Neuronal stem cell (in vitro differentiated cells): ENCODE results near the gene S100A4. TPM values are rescaled to one million over a fixed set of nuclear protein-coding genes. Genes with fewer than 3 reads are reported as not detected.
"Not testable (repeated sequence)": the region's sequence is repeated elsewhere in the genome, so short reads cannot be mapped to it uniquely, and the experiment has no call there.

Source experiments
- DNase-seq: peaks from one replicate; pipeline ENCODE4 v3.0.0-alpha.2; 2013; ENCODE audit warnings: low spot score
- H2AFZ ChIP-seq: one replicate; pipeline ENCODE4 v1.6.1; 2013; ENCODE audit warnings: mild to moderate bottlenecking, low read length, inconsistent platforms
- H2AK5ac ChIP-seq: 2 replicates; pipeline ENCODE4 v1.6.1; 2013; ENCODE audit warnings: low read depth, mild to moderate bottlenecking, inconsistent platforms, low read length, moderate library complexity, mixed read lengths
- H2BK120ac ChIP-seq: 2 replicates; pipeline ENCODE4 v1.6.1; 2013; ENCODE audit warnings: low read depth, mild to moderate bottlenecking, inconsistent platforms, low read length, moderate library complexity, mixed read lengths
- H2BK12ac ChIP-seq: one replicate; pipeline ENCODE4 v1.6.1; 2013; ENCODE audit warnings: low read length, inconsistent platforms
- H2BK15ac ChIP-seq: 2 replicates; pipeline ENCODE4 v1.6.1; 2013; ENCODE audit warnings: mild to moderate bottlenecking, low read length, inconsistent platforms, mixed read lengths
- H2BK5ac ChIP-seq: one replicate; pipeline ENCODE4 v1.6.1; 2013; ENCODE audit warnings: inconsistent platforms, mild to moderate bottlenecking, low read length, moderate library complexity
- H3K14ac ChIP-seq: one replicate; pipeline ENCODE4 v1.6.1; 2013; ENCODE audit warnings: low read length, inconsistent platforms
- H3K18ac ChIP-seq: 2 replicates; pipeline ENCODE4 v1.6.1; 2013; ENCODE audit warnings: low read length, inconsistent platforms
- H3K23ac ChIP-seq: 2 replicates; pipeline ENCODE4 v1.6.1; 2013; ENCODE audit warnings: low read depth, mild to moderate bottlenecking, mixed read lengths, low read length, inconsistent platforms; ENCODE audit not compliant: poor library complexity
- H3K27ac ChIP-seq: replicated peaks from 3 replicates; pipeline ENCODE4 v1.5.1; 2013; ENCODE audit warnings: low read length, inconsistent platforms
- H3K27me3 ChIP-seq, 3 experiments: 2 replicates each; pipeline ENCODE4 v1.6.1; 2013; ENCODE audit warnings: low read length in 3 of 3, mild to moderate bottlenecking in 2 of 3, inconsistent platforms in 1 of 3, low read depth in 1 of 3, mixed read lengths in 1 of 3, moderate library complexity in 1 of 3; ENCODE audit not compliant: control insufficient read depth in 3 of 3, insufficient read depth in 3 of 3
- H3K36me3 ChIP-seq, 2 donors: replicated peaks in 1 of 2; 2 replicates each; pipeline ENCODE4 v1.6.1; 2013; ENCODE audit warnings: low read length in 2 of 2; ENCODE audit not compliant: control insufficient read depth in 2 of 2, insufficient read depth in 2 of 2
- H3K4ac ChIP-seq: 2 replicates; pipeline ENCODE4 v1.6.1; 2013; ENCODE audit warnings: inconsistent platforms, mild to moderate bottlenecking, low read length, moderate library complexity
- H3K4me1 ChIP-seq, 2 donors: 1 replicate in 1 of 2; 2 replicates in 1 of 2; pipeline ENCODE4 v1.6.1; 2013; ENCODE audit warnings: low read length in 2 of 2, low read depth in 1 of 2; ENCODE audit not compliant: control insufficient read depth in 2 of 2, insufficient read depth in 1 of 2
- H3K4me2 ChIP-seq: one replicate; pipeline ENCODE4 v1.6.1; 2013; ENCODE audit warnings: mild to moderate bottlenecking, low read length, inconsistent platforms; ENCODE audit not compliant: insufficient read depth, poor library complexity, severe bottlenecking
- H3K4me3 ChIP-seq, 2 donors: 2 replicates each; pipeline ENCODE4 v1.5.1; 2013; ENCODE audit warnings: low read length in 2 of 2, mild to moderate bottlenecking in 2 of 2, inconsistent platforms in 1 of 2, moderate library complexity in 1 of 2
- H3K79me1 ChIP-seq: one replicate; pipeline ENCODE4 v1.6.1; 2013; ENCODE audit warnings: low read depth, mild to moderate bottlenecking, inconsistent platforms, low read length, moderate library complexity
- H3K9ac ChIP-seq: one replicate; pipeline ENCODE4 v1.6.1; 2013; ENCODE audit warnings: mild to moderate bottlenecking, low read depth, low read length, inconsistent platforms; ENCODE audit not compliant: poor library complexity
- H3K9me3 ChIP-seq, 2 donors: replicated peaks in 1 of 2; 2 replicates each; pipeline versions ENCODE3 to v1.6.1; 2013; ENCODE audit warnings: low read length in 2 of 2, mild to moderate bottlenecking in 2 of 2, inconsistent platforms in 1 of 2, low read depth in 1 of 2, mixed read lengths in 1 of 2, moderate library complexity in 1 of 2; ENCODE audit not compliant: control insufficient read depth in 2 of 2, insufficient read depth in 1 of 2
- H4K8ac ChIP-seq: one replicate; pipeline ENCODE4 v1.6.1; 2013; ENCODE audit warnings: low read depth, mild to moderate bottlenecking, inconsistent platforms, low read length, moderate library complexity
- H4K91ac ChIP-seq: one replicate; pipeline ENCODE4 v1.6.1; 2013; ENCODE audit warnings: low read length, low read depth, mild to moderate bottlenecking, inconsistent platforms; ENCODE audit not compliant: poor library complexity
- WGBS, 2 donors: extraction: QIAGEN DNeasy Blood & Tissue Kit; methylation state at CpG; one replicate each; pipeline ENCODE4 v1.1.7; 2013; ENCODE audit warnings: missing lambda C conversion rate in 2 of 2, mixed read lengths in 1 of 2; ENCODE audit not compliant: insufficient read length in 2 of 2, insufficient replicate concordance in 1 of 2; ENCODE audit errors: extremely low coverage in 2 of 2; 5-methylcytosine and 5-hydroxymethylcytosine counted together
- polyA plus RNA-seq, 2 experiments: library from polyadenylated mRNA; stranded (reverse); fragments of 200-250 nt; gene quantifications; one replicate each; pipeline ENCODE4 v1.2.3, GENCODE V29; 2013

S100A4 gene
- 51.2 TPM for polyA plus RNA-seq (2013, experiment 1 of 2)
- 52.2 TPM for polyA plus RNA-seq (2013, experiment 2 of 2)

GRCh38 chr1:153545067-153546055, at the start of gene S100A4:
S100A4 (minus strand) TSS chr1:153545806; CDS start chr1:153544794, 1,012 bp downstream.
- peak within 1 kb of the TSS in 1 of 2 donors; percentile 37 for H3K4me3 ChIP-seq
- H2BK12ac ChIP-seq, result peak within 1 kb of the TSS; percentile 99
- H3K4me1 ChIP-seq, result peaks cover 13 to 31% of the 10 kb centered on the region in 2 donors

GRCh38 chr1:153592748-153593147, 47.1 kb upstream of the S100A4 start:
- no peaks in the 10 kb centered on the region for H3K36me3 ChIP-seq
- no peaks in the 10 kb centered on the region for H3K27me3 ChIP-seq
- H2BK15ac ChIP-seq, result no peak overlapping the region
- no peak overlapping the region for H2BK12ac ChIP-seq
- no peaks in the 10 kb centered on the region for H3K79me1 ChIP-seq
- H3K18ac ChIP-seq, result no peak overlapping the region
- no peak overlapping the region for H3K23ac ChIP-seq
- no peak overlapping the region for H4K8ac ChIP-seq
- no peak overlapping the region for H3K14ac ChIP-seq
- peaks cover 0 to 8% of the 10 kb centered on the region in 2 donors for H3K4me1 ChIP-seq
- no peak overlapping the region for H2AK5ac ChIP-seq
- H3K4me3 ChIP-seq, result no peak overlapping the region
- no peak overlapping the region for H2BK120ac ChIP-seq
- H3K27ac ChIP-seq, result no peak overlapping the region
- DNase-seq, result no peak
- no peak overlapping the region for H4K91ac ChIP-seq
- no peak overlapping the region for H3K4ac ChIP-seq
- H3K9me3 ChIP-seq, result no peaks in the 10 kb centered on the region
- no peak overlapping the region for H2BK5ac ChIP-seq
- no peak overlapping the region for H3K4me2 ChIP-seq
- peak overlapping the region; percentile 37 for H2AFZ ChIP-seq
- no CpG with 5 or more reads among the region's 4 CpGs for WGBS, 2 donors
- no peak overlapping the region for H3K9ac ChIP-seq

More at GRCh38 chr1:153545067-153546055, at the start of gene S100A4:
- Histone ChIP-seq H3K18ac (peak within 1 kb of the TSS; percentile 97), H2BK15ac (peak within 1 kb of the TSS; percentile 78), H3K4ac (peak within 1 kb of the TSS; percentile 79), H3K23ac (peak within 1 kb of the TSS; percentile 56), H3K79me1 (no peaks in the 10 kb centered on the region), H3K9ac (peak within 1 kb of the TSS; percentile 86), H3K9me3 (no peaks in the 10 kb centered on the region), H2AK5ac (peak within 1 kb of the TSS; percentile 99), H2AFZ (peak within 1 kb of the TSS; percentile 85), H3K27me3 (peaks cover 0 to 31% (median 0%) of the 10 kb centered on the region in 3 experiments), H3K14ac (peak within 1 kb of the TSS; percentile 3), H3K36me3 (no peaks in the 10 kb centered on the region), H4K91ac (peak within 1 kb of the TSS; percentile 96), H4K8ac (peak within 1 kb of the TSS; percentile 92), H2BK5ac (peak within 1 kb of the TSS; percentile 94), H2BK120ac (peak within 1 kb of the TSS; percentile 90), H3K27ac (peak within 1 kb of the TSS; percentile 94), H3K4me2 (peak within 1 kb of the TSS; percentile 48)
- no CpG with 5 or more reads among the region's 19 CpGs for WGBS, 2 donors
- peak; percentile 85 for DNase-seq

GRCh38 chr1:153588482-153588881, 42.9 kb upstream of the S100A4 start:
- WGBS, 2 donors, result no CpG with 5 or more reads among the region's 2 CpGs
- H4K91ac ChIP-seq, result no peak overlapping the region

GRCh38 chr1:153588033-153588432, 42.4 kb upstream of the S100A4 start:
- not testable (repeated sequence) for H2BK12ac ChIP-seq, H4K8ac ChIP-seq, H3K14ac ChIP-seq, H3K4ac ChIP-seq, H2AFZ ChIP-seq, H3K27me3 ChIP-seq, H2AK5ac ChIP-seq, H3K9ac ChIP-seq, H2BK15ac ChIP-seq, H2BK5ac ChIP-seq, H3K9me3 ChIP-seq, H3K18ac ChIP-seq, H2BK120ac ChIP-seq, H4K91ac ChIP-seq, H3K4me2 ChIP-seq, DNase-seq, H3K79me1 ChIP-seq, H3K27ac ChIP-seq, H3K4me3 ChIP-seq, H3K36me3 ChIP-seq, H3K23ac ChIP-seq
- no CpG with 5 or more reads among the region's 10 CpGs for WGBS, 2 donors
- peaks cover 3 to 12% of the 10 kb centered on the region in 2 donors for H3K4me1 ChIP-seq

More at GRCh38 chr1:153588482-153588881, 42.9 kb upstream of the S100A4 start:
- no peak overlapping the region for H3K4me2 ChIP-seq
- H3K4me3 ChIP-seq, result no peak overlapping the region
- no peak overlapping the region for H4K8ac ChIP-seq
- H2AFZ ChIP-seq, result no peak overlapping the region
- no peaks in the 10 kb centered on the region for H3K36me3 ChIP-seq
- peaks cover 3 to 13% of the 10 kb centered on the region in 2 donors for H3K4me1 ChIP-seq
- H2BK120ac ChIP-seq, result no peak overlapping the region
- no peak overlapping the region for H3K23ac ChIP-seq
- DNase-seq, result no peak
- H3K4ac ChIP-seq, result no peak overlapping the region
- no peak overlapping the region for H3K14ac ChIP-seq
- H2BK15ac ChIP-seq, result no peak overlapping the region
- no peak overlapping the region for H2AK5ac ChIP-seq
- H2BK5ac ChIP-seq, result no peak overlapping the region
- H3K79me1 ChIP-seq, result no peaks in the 10 kb centered on the region
- H3K27ac ChIP-seq, result no peak overlapping the region
- no peak overlapping the region for H2BK12ac ChIP-seq
- no peak overlapping the region for H3K9ac ChIP-seq
- no peaks in the 10 kb centered on the region for H3K9me3 ChIP-seq
- no peak overlapping the region for H3K18ac ChIP-seq
- no peaks in the 10 kb centered on the region for H3K27me3 ChIP-seq
